ENCODE results near the gene PSTK. TPM values are rescaled to one million over a fixed set of nuclear protein-coding genes. Genes with fewer than 3 reads are reported as not detected.

The PSTK gene
- 5.0 TPM for total RNA-seq
- 3.1 TPM for polyA plus RNA-seq

DNA sequence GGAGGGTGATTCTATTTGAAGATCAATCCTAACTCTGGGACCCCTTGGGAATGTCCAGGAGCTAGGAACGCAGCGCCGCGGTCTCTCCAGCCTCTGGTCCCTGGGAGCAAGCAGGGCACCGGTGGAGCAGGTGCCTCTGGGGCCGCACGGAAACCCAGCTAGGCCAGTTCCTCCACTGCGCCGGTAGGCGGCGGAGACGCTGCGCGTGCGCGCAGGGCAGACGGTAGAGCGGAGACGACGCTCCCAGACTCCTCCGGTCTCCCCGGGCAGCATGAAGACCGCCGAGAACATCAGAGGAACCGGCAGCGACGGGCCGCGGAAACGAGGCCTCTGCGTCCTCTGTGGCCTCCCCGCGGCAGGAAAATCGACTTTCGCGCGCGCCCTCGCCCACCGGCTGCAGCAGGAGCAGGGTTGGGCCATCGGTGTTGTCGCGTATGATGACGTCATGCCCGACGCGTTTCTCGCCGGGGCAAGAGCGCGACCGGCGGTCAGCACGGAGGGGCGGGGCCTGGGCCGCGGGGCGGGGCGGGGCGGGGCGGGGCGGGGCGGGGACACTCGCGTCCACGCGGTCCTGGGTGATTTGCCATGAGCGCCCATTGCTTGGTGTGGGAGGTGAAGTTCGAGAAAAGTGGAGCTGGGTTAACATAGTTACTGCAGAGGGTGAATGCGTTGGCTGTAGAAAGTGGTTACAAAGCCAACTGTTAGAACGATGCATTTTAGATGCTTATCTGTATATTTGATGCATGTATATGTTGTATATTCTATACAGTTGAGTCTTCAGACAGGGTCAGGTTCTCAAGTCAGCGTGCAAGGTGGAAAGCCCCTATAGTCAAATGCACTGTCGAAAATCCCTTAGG lies at the start of gene PSTK:
Gene PSTK (plus strand): TSS at position 193 of the 857 bp plus-strand sequence. CDS start 79 bp downstream, at position 272.
- WGBS, result under 1% methylated on average over 73 of the region's 73 CpGs
- Histone ChIP-seq H3K27ac (ENCODE audit: low read depth) (peak within 1 kb of the TSS; percentile 96), H3K4me3 (ENCODE audit: low read depth, low read length) (peak within 1 kb of the TSS; percentile 73), H3K4me1 (ENCODE audit: insufficient read depth) (no peaks in the 10 kb centered on the region), H3K36me3 (ENCODE audit: insufficient read depth) (no peaks in the 10 kb centered on the region)
- DNase-seq (ENCODE audit: extremely low spot score), result peak; percentile 75

DNA sequence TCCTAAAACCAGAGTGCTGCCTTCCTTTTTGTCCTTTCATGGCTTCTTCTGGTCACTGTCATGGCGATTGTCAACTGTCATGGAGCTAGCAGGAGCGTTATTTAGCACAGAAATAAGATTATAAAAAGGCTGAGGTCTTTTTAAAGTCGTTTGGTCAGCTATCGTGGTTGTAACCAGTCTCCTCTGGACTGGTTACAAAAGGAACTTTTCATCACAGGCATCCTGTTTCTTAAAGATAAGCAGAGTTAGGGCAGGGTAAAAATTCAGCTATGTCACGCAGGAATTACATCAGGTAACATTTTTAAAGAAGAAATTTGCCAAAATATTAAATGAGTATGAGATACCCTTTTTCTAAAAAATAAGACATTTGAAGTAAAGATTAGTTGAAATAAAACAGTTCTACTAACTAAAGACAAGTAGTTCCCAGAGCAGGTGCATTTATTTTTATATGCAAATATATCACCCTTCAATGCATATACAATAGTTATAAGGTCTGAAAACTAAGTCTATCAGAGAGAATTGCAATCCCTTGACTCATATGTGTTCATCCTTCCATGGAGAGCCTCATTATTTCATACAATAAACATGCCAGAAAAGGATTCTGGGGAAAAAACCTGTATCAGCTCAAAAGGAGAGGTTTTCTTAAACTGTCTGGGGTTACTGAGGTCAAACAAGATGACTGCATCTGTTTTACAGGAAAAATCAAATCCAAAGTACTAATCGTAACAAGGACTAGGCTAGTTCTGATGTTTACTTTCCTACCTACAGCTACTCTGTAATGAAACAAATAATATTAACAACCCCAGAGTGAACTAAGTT lies 48.9 kb upstream of the PSTK start:
- WGBS, result 60% methylated on average over 6 of the region's 6 CpGs
- H3K4me3 ChIP-seq (ENCODE audit: low read depth, low read length), result no peak overlapping the region
- H3K4me1 ChIP-seq (ENCODE audit: insufficient read depth), result no peaks in the 10 kb centered on the region
- no peak overlapping the region for H3K27ac ChIP-seq (ENCODE audit: low read depth)
- no peak for DNase-seq (ENCODE audit: extremely low spot score)
- no peaks in the 10 kb centered on the region for H3K36me3 ChIP-seq (ENCODE audit: insufficient read depth)

DNA sequence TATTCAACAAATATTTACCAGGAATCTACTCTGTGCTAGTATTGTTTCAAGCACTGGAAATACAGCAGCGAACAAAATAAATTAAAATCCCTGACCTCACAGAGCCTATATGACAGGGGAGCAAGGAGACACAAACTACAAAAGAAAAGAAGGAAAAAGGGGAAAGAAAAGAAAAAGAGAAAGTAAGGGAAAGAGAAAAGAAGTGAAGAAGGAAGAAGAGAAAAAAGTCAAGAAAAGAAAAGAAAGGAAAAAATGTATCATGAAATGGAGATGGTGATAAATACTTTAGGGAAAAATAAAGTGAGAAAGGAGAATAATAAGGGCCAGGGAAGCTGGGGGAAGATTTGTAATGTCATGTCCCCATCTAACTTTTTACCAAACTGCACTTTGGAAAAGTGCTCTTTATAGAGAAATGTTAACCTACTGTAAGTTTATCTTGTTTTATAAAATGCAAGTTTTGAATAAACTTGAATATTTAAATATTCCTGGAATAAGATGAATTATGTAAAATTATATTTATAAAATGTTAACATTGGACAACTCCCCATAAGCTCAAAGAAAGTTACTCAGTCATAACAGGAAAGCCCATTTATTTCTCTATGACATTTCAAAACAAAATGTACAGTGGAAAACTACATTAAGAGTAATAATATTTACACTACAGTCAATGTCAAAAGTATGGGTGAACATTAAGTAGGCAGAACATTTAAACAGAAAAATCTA lies 40.9 kb upstream of the PSTK start:
- no peak for DNase-seq (ENCODE audit: extremely low spot score)
- Histone ChIP-seq H3K4me3 (ENCODE audit: low read depth, low read length) (no peak overlapping the region), H3K36me3 (ENCODE audit: insufficient read depth) (peaks cover 2% of the 10 kb centered on the region), H3K4me1 (ENCODE audit: insufficient read depth) (no peaks in the 10 kb centered on the region), H3K27ac (ENCODE audit: low read depth) (no peak overlapping the region)
- 100% methylated on average over 1 of the region's 1 CpG for WGBS

DNA sequence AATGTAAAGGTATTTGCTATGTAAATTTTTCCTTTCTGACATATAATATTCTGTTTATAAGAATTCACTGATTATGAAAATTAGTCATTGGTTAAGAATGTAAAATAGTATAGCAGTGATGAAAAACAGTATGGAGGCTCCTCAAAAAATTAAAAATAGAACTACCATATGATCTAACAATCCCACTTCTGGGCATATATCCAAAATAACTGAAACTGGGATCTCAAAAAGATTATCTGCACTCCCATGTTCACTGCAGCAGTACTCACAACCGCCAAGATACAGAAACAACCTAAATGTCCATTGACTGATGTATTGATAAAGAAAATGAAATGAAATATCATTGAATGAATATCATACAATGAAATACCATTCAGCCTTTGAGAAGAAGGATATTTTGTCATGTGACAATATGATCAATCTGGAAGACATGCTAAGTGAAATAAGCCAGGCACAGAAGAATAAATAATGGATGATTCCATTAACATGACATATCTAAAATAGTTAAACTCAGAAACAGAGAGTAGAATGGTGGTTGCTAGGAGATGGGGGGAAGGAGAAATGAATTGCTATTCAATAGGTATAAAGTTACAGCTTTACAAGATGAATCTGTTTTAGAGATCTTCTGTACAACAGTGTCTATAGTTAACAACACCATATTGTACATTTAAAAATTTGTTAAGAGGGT lies 40.2 kb upstream of the PSTK start:
- Histone ChIP-seq H3K4me3 (ENCODE audit: low read depth, low read length) (no peak overlapping the region), H3K4me1 (ENCODE audit: insufficient read depth) (no peaks in the 10 kb centered on the region), H3K36me3 (ENCODE audit: insufficient read depth) (peaks cover 2% of the 10 kb centered on the region), H3K27ac (ENCODE audit: low read depth) (no peak overlapping the region)
- DNase-seq (ENCODE audit: extremely low spot score), result no peak
- WGBS, result 33% methylated on average over 1 of the region's 1 CpG

GRCh38 chr10:122949296-122949695 lies 30.9 kb upstream of the PSTK start:
- Histone ChIP-seq H3K4me3 (ENCODE audit: low read depth, low read length) (no peak overlapping the region), H3K36me3 (ENCODE audit: insufficient read depth) (no peaks in the 10 kb centered on the region), H3K4me1 (ENCODE audit: insufficient read depth) (no peaks in the 10 kb centered on the region), H3K27ac (ENCODE audit: low read depth) (no peak overlapping the region)
- no peak for DNase-seq (ENCODE audit: extremely low spot score)
- WGBS, result 95% methylated on average over 3 of the region's 3 CpGs

DNA sequence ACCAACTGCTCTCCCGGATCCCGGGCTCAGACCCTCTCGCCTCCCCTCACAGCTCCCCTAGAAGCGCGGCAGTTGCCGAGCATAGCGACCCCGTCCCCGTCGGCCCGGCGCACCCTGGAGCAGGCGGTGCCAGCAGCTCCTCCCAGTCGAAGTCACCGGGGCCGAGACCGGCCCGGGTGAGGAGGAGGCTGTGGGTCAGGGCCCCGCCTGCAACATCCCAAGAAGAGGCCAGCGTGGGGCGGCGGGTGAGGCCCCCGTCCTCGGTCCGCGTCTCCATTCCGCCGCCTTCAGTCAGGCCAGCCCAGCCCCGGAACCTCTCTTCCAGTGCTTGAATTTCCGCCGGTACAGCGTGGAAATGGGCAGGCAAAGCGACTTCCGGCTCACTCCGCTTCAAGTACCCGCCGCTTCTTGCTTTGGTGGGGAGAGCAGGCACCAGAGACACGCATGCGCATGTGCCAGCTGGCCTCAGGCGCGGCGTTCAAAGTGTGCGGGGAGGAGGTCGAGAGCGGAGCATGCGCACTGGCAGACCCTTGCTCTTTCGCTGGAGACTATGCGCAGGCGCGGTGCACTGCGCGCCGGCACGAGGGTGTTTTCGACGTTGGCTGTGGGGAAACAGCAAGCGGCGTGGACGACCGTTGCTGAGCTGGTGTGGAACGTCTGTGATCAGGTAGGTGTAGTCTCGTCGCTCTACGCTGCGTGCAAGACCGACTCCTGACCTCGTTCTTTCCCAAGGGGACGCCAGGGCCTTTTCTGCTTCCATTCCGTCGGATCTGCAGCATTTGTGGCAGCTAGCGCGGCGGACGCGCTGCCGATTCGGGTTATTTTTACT lies 26.1 kb upstream of the PSTK start, which contains the start of gene C10orf88:
Gene C10orf88 (minus strand): TSS at position 326 of the 829 bp plus-strand sequence. CDS start 49 bp downstream, at position 277.
- Histone ChIP-seq H3K4me3 (ENCODE audit: low read depth, low read length) (peak within 1 kb of the TSS; percentile 83), H3K4me1 (ENCODE audit: insufficient read depth) (peaks cover 1% of the 10 kb centered on the region), H3K27ac (ENCODE audit: low read depth) (no peak within 1 kb of the TSS), H3K36me3 (ENCODE audit: insufficient read depth) (no peaks in the 10 kb centered on the region)
- DNase-seq (ENCODE audit: extremely low spot score), result peak; percentile 91
- 4% methylated on average over 77 of the region's 77 CpGs for WGBS

- Histone ChIP-seq H3K27ac (ENCODE audit: low read depth) (no peak overlapping the region), H3K4me3 (ENCODE audit: low read depth, low read length) (peak overlapping the region; percentile 1), H3K36me3 (ENCODE audit: insufficient read depth) (no peaks in the 10 kb centered on the region), H3K4me1 (ENCODE audit: insufficient read depth) (peaks cover 1% of the 10 kb centered on the region)
- DNase-seq (ENCODE audit: extremely low spot score), result no peak
- WGBS, result 62% methylated on average over 13 of the region's 13 CpGs
These were observed 25.5 kb upstream of the PSTK start for GRCh38 chr10:122954731-122955050.

GRCh38 chr10:122955892-122956291 lies 24.3 kb upstream of the PSTK start:
- H3K36me3 ChIP-seq (ENCODE audit: insufficient read depth), result no peaks in the 10 kb centered on the region
- no peak overlapping the region for H3K27ac ChIP-seq (ENCODE audit: low read depth)
- peaks cover 1% of the 10 kb centered on the region for H3K4me1 ChIP-seq (ENCODE audit: insufficient read depth)
- DNase-seq (ENCODE audit: extremely low spot score), result no peak
- no peak overlapping the region for H3K4me3 ChIP-seq (ENCODE audit: low read depth, low read length)
- WGBS, result 86% methylated on average over 1 of the region's 1 CpG

GRCh38 chr10:122957474-122957873 lies 22.7 kb upstream of the PSTK start:
- DNase-seq (ENCODE audit: extremely low spot score), result no peak
- Histone ChIP-seq H3K27ac (ENCODE audit: low read depth) (no peak overlapping the region), H3K36me3 (ENCODE audit: insufficient read depth) (no peaks in the 10 kb centered on the region), H3K4me3 (ENCODE audit: low read depth, low read length) (no peak overlapping the region), H3K4me1 (ENCODE audit: insufficient read depth) (peaks cover 1% of the 10 kb centered on the region)
- 68% methylated on average over 5 of the region's 5 CpGs for WGBS

- WGBS, result 57% methylated on average over 3 of the region's 3 CpGs
- H3K36me3 ChIP-seq (ENCODE audit: insufficient read depth), result no peaks in the 10 kb centered on the region
- DNase-seq (ENCODE audit: extremely low spot score), result no peak
- no peak overlapping the region for H3K4me3 ChIP-seq (ENCODE audit: low read depth, low read length)
- H3K4me1 ChIP-seq (ENCODE audit: insufficient read depth), result peaks cover 1% of the 10 kb centered on the region
- no peak overlapping the region for H3K27ac ChIP-seq (ENCODE audit: low read depth)
These were observed 17.8 kb upstream of the PSTK start for GRCh38 chr10:122962405-122962804.

DNA sequence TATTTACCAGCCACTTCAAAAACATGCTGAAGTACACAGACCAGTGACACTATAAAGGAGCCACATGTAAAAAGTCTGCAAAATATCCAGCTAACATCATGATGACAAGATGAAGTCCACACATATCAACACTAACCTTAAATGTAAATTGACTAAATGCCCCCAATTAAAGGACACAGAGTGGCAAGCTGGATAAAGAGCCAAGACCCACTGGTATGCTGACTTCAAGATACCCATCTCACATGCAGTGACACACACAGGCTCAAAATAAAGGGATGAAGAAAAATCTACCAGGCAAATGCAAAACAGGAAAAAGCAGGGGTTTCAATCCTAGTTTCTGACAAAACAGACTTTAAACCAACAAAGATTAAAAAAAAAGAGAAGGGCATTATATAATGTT lies 13.3 kb upstream of the PSTK start:
- Histone ChIP-seq H3K36me3 (ENCODE audit: insufficient read depth) (no peaks in the 10 kb centered on the region), H3K4me3 (ENCODE audit: low read depth, low read length) (no peak overlapping the region), H3K27ac (ENCODE audit: low read depth) (no peak overlapping the region), H3K4me1 (ENCODE audit: insufficient read depth) (no peaks in the 10 kb centered on the region)
- DNase-seq (ENCODE audit: extremely low spot score), result no peak

DNA sequence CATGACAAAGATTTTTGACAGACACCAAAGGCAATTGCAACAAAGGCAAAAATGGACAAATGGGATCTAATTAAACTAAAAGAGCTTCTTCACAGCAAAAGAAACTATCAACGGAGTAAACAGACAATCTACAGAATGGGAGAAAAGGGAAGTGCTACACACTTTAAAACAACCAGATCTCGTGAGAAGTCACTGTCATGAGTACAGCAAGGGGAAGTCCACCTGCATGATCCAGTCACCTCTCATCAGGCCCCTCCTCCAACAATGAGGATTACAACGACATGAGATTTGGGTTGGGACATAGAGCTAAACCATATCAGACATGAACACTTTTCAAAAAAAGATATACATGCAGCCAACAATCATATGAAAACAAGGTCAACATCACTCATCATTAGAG lies 11.5 kb upstream of the PSTK start:
- WGBS, result 84% methylated on average over 3 of the region's 3 CpGs
- DNase-seq (ENCODE audit: extremely low spot score), result no peak
- H3K27ac ChIP-seq (ENCODE audit: low read depth), result no peak overlapping the region

More for the DNA sequence above, 11.5 kb upstream of the PSTK start:
- no peaks in the 10 kb centered on the region for H3K36me3 ChIP-seq (ENCODE audit: insufficient read depth)
- H3K4me1 ChIP-seq (ENCODE audit: insufficient read depth), result no peaks in the 10 kb centered on the region
- H3K4me3 ChIP-seq (ENCODE audit: low read depth, low read length), result no peak overlapping the region

Data from urinary bladder (tissue), 4 donors.